B cell (primary cell): ENCODE measurements around the gene EN1. TPM values are rescaled to one million over a fixed set of nuclear protein-coding genes. Genes with fewer than 3 reads are reported as not detected.

ENCODE experiments used
- ATAC-seq: fragments of 200-7000 bp; cut with Tn5 transposase; one replicate; pipeline ENCODE4 v1.10.0; 2021; ENCODE audit warnings: low read depth, mild to moderate bottlenecking, moderate number of reproducible peaks, moderate library complexity
- CTCF ChIA-PET: fragments of 350-600 bp; sonication (Branson Sonifier 250); formaldehyde crosslinking; loops from one replicate; lab custom pipeline; 2021; ENCODE audit warnings: antibody characterized with exemption, inconsistent platforms; lab: Charles Lee
- POLR2A ChIA-PET: fragments of 350-600 bp; sonication (Branson Sonifier 250); formaldehyde crosslinking; loops from one replicate; lab custom pipeline; 2021; ENCODE audit warnings: antibody characterized with exemption; lab: Charles Lee
- DNase-seq: peaks from one replicate; pipeline ENCODE4 v3.0.0; 2013
- H2AFZ ChIP-seq: 2 replicates; pipeline ENCODE4 v1.6.1; 2012; ENCODE audit warnings: mild to moderate bottlenecking, low read depth, low read length; ENCODE audit not compliant: insufficient read depth, poor library complexity, severe bottlenecking
- H3K27ac ChIP-seq, 2 donors: 1 replicate in 1 of 2; 2 replicates in 1 of 2; pipeline ENCODE4 v1.5.1; 2012 to 2013; ENCODE audit warnings: low read length in 2 of 2, mild to moderate bottlenecking in 2 of 2, moderate library complexity in 1 of 2
- H3K27me3 ChIP-seq, 4 experiments: fragments of 200-600 bp in 1 of 4; sonication (generic) in 1 of 4; replicated peaks in 1 of 4; 1 replicate in 2 of 4; 2 replicates in 2 of 4; pipeline versions ENCODE4 v1.6.1 to v1.7.0; 2013 to 2016; ENCODE audit warnings: low read length in 3 of 4, mild to moderate bottlenecking in 2 of 4, mixed read lengths in 1 of 4, moderate library complexity in 1 of 4; ENCODE audit not compliant: insufficient read depth in 4 of 4, control insufficient read depth in 3 of 4; ENCODE audit errors: control extremely low read depth in 1 of 4
- H3K36me3 ChIP-seq, 2 experiments: replicated peaks in 1 of 2; 1 replicate in 1 of 2; 2 replicates in 1 of 2; pipeline versions ENCODE4 v1.6.1 to v1.7.1; 2013; ENCODE audit warnings: low read length in 1 of 2; ENCODE audit not compliant: insufficient read depth in 2 of 2, control insufficient read depth in 1 of 2; ENCODE audit errors: control extremely low read depth in 1 of 2, extremely low read depth in 1 of 2
- H3K4me1 ChIP-seq, 2 donors: fragments of 200-600 bp in 1 of 2; sonication (generic) in 1 of 2; 1 replicate in 1 of 2; 2 replicates in 1 of 2; pipeline versions ENCODE4 v1.5.1 to v1.6.1; 2013 to 2017; ENCODE audit warnings: low read length in 2 of 2; ENCODE audit not compliant: control insufficient read depth in 2 of 2, insufficient read depth in 2 of 2
- H3K4me2 ChIP-seq: replicated peaks from 2 replicates; pipeline ENCODE3; 2012; ENCODE audit warnings: mild to moderate bottlenecking, low read depth, low read length; ENCODE audit not compliant: poor library complexity, severe bottlenecking
- H3K4me3 ChIP-seq, 5 experiments: fragments of 200-600 bp in 1 of 5; sonication (generic) in 1 of 5; 1 replicate in 3 of 5; 2 replicates in 2 of 5; pipeline versions ENCODE4 v1.5.1 to v1.7.0; 2011 to 2016; ENCODE audit warnings: low read length in 4 of 5, mild to moderate bottlenecking in 4 of 5, low read depth in 2 of 5, control low read depth in 1 of 5, moderate library complexity in 1 of 5; ENCODE audit not compliant: insufficient read depth in 1 of 5; ENCODE audit errors: control extremely low read depth in 1 of 5, extremely low read depth in 1 of 5
- H3K79me2 ChIP-seq: fragments of 200-600 bp; sonication (generic); one replicate; pipeline ENCODE4 v1.6.0; 2016; ENCODE audit warnings: low read length; ENCODE audit not compliant: control insufficient read depth, insufficient read depth
- H3K9ac ChIP-seq: fragments of 200-600 bp; sonication (generic); 2 replicates; pipeline ENCODE4 v1.6.1; 2017; ENCODE audit warnings: mild to moderate bottlenecking, low read length, moderate library complexity
- H3K9me3 ChIP-seq, 3 donors: one replicate each; pipeline versions ENCODE4 v1.6.1 to v1.7.1; 2013; ENCODE audit warnings: low read length in 2 of 3; ENCODE audit not compliant: control insufficient read depth in 2 of 3, insufficient read depth in 1 of 3; ENCODE audit errors: control extremely low read depth in 1 of 3
- H4K20me1 ChIP-seq: 2 replicates; pipeline ENCODE4 v1.6.0; 2012; ENCODE audit warnings: mild to moderate bottlenecking, low read length; ENCODE audit not compliant: insufficient read depth, control insufficient read depth, poor library complexity, severe bottlenecking
- H3K27ac Mint-ChIP-seq: one replicate; pipeline ENCODE4 v1.8.0; 2021; ENCODE audit warnings: mixed read lengths
- H3K27me3 Mint-ChIP-seq: one replicate; pipeline ENCODE4 v1.8.0; 2021; ENCODE audit warnings: mixed read lengths
- H3K4me1 Mint-ChIP-seq: one replicate; pipeline ENCODE4 v1.8.0; 2021; ENCODE audit warnings: mixed read lengths
- H3K4me3 Mint-ChIP-seq: one replicate; pipeline ENCODE4 v1.8.0; 2021; ENCODE audit warnings: mixed read lengths
- H3K9me3 Mint-ChIP-seq: one replicate; pipeline ENCODE4 v1.8.0; 2022; ENCODE audit warnings: mixed read lengths; ENCODE audit not compliant: insufficient read depth
- EZH2 ChIP-seq: IDR thresholded peaks from 2 replicates; pipeline ENCODE4 v1.6.1; 2012; ENCODE audit warnings: borderline replicate concordance, low read depth, mild to moderate bottlenecking, moderate library complexity, low read length; ENCODE audit not compliant: insufficient read depth, poor library complexity, severe bottlenecking
- WGBS: methylation state at CpG from one replicate; pipeline ENCODE4 v1.1.5; 2013; ENCODE audit warnings: missing lambda C conversion rate; ENCODE audit not compliant: insufficient coverage; 5-methylcytosine and 5-hydroxymethylcytosine counted together
- intact Hi-C: fragments of 100-400 bp; cut with micrococcal nuclease; formaldehyde crosslinking; loops from one replicate; pipeline ENCODE4 v1.10.0; 2022
- polyA plus RNA-seq: library from polyadenylated mRNA; depleted of rRNA; stranded (reverse); fragments of >200 nt; gene quantifications from 2 replicates; pipeline ENCODE4 v1.2.3, GENCODE V29; 2012
- total RNA-seq, 2 donors: library from RNA; stranded (reverse); fragments of 120-200 nt in 1 of 2; gene quantifications; 1 replicate in 1 of 2; 2 replicates in 1 of 2; pipeline versions ENCODE4 v1.2.3 to v1.2.4, GENCODE V29; 2013 to 2022
- TF ChIP-seq, protein P1 (sequence below): fragments of 200-600 bp; IDR thresholded peaks from one replicate; pipeline ENCODE4 v1.8.0; 2022; ENCODE audit warnings: antibody characterized with exemption, mild to moderate bottlenecking

EN1 gene
- total and polyA plus RNA-seq, 2 donors (not counting 1 experiment from before 2014, with no cell fraction given), result not detected

DNA sequence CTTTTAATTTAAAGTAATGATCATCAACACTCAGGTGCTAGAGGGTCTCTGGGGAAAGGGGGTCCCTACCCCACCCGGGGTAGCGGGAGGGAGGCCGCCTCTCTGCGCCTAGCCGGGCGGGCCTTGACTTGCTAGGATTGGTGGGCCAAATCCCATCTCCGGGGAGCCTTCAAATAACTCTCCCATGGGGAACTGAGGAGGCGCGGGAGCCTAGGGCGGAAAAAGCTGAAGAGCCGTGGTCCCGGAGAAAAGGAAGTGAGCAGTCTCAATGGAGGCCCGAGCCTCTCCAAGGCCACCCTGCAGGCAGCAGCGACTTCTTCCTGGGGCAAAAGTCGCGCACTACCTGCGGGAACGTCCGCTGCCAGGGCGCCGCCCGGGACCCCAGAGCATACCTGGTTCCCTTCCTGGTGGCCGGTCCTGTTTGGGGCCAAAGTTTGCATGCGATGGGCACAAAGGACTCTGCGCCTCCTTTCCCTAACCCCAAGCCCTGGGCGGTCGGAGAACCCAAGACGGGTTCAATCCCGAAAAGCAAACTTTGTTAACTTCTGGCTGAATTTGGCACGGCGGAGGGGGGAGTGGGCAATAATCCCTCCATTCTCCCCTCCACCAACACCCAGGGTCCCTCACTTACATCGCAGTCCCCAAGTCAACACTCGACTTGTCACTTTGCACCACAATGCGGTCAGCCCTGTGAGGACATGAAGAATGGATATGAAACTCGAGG is 13.6 kb downstream of the EN1 start:
- H3K27ac Mint-ChIP-seq, result no peak overlapping the region
- peaks cover 74% of the 10 kb centered on the region for H3K27me3 Mint-ChIP-seq
- H3K4me3 Mint-ChIP-seq, result no peak overlapping the region
- DNase-seq (peak; percentile 7), ATAC-seq (no peak)
- H3K36me3 ChIP-seq, result no peaks in the 10 kb centered on the region
- H3K4me3 ChIP-seq, result no peak overlapping the region
- H3K4me1 Mint-ChIP-seq, result peaks cover 13% of the 10 kb centered on the region
- intact Hi-C loops, result no loop called here
- peaks cover 0 to 24% (median 0%) of the 10 kb centered on the region in 3 donors for H3K9me3 ChIP-seq
- H4K20me1 ChIP-seq, result no peaks in the 10 kb centered on the region
- WGBS, result 19% methylated on average over 26 of the region's 35 CpGs
- H3K79me2 ChIP-seq, result no peaks in the 10 kb centered on the region
- POLR2A ChIA-PET, result no interaction called here
- no peak overlapping the region for H2AFZ ChIP-seq
- CTCF ChIA-PET, result no interaction called here
- no peak overlapping the region for H3K9ac ChIP-seq
- H3K4me1 ChIP-seq, result peaks cover 16 to 19% of the 10 kb centered on the region in 2 donors
- peaks cover 0 to 77% (median 44%) of the 10 kb centered on the region in 4 experiments for H3K27me3 ChIP-seq
- no peaks in the 10 kb centered on the region for H3K9me3 Mint-ChIP-seq
- no peak overlapping the region for H3K4me2 ChIP-seq
- H3K27ac ChIP-seq, result no peak overlapping the region
- TF ChIP-seq, protein P1, sequence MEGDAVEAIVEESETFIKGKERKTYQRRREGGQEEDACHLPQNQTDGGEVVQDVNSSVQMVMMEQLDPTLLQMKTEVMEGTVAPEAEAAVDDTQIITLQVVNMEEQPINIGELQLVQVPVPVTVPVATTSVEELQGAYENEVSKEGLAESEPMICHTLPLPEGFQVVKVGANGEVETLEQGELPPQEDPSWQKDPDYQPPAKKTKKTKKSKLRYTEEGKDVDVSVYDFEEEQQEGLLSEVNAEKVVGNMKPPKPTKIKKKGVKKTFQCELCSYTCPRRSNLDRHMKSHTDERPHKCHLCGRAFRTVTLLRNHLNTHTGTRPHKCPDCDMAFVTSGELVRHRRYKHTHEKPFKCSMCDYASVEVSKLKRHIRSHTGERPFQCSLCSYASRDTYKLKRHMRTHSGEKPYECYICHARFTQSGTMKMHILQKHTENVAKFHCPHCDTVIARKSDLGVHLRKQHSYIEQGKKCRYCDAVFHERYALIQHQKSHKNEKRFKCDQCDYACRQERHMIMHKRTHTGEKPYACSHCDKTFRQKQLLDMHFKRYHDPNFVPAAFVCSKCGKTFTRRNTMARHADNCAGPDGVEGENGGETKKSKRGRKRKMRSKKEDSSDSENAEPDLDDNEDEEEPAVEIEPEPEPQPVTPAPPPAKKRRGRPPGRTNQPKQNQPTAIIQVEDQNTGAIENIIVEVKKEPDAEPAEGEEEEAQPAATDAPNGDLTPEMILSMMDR, result no peak
- TF ChIP-seq EZH2, result no peak
